DOHH2 (cell line): ENCODE results near the gene ANP32A.

Experiments
- H3F3A ChIP-seq: fragments of 200-600 bp; sonication (generic), shearing (Covaris generic); 2 replicates; pipeline ENCODE4 v1.6.0; 2016; ENCODE audit warnings: antibody characterized with exemption, mild to moderate bottlenecking; ENCODE audit not compliant: control insufficient read depth, insufficient read depth
- H3K27ac ChIP-seq: fragments of 200-600 bp; sonication (generic); 2 replicates; pipeline ENCODE4 v1.5.1; 2014; ENCODE audit warnings: low read depth, mild to moderate bottlenecking, low read length, moderate library complexity
- H3K27me3 ChIP-seq: fragments of 200-600 bp; sonication (generic); 2 replicates; pipeline ENCODE4 v1.6.1; 2014; ENCODE audit warnings: mild to moderate bottlenecking, low read length, mixed read lengths; ENCODE audit not compliant: control insufficient read depth
- H3K36me3 ChIP-seq: fragments of 200-600 bp; sonication (generic); 2 replicates; pipeline ENCODE4 v1.6.1; 2014; ENCODE audit warnings: mild to moderate bottlenecking, low read length, moderate library complexity, mixed read lengths; ENCODE audit not compliant: control insufficient read depth
- H3K4me1 ChIP-seq: fragments of 200-600 bp; sonication (generic); 2 replicates; pipeline ENCODE4 v1.6.1; 2014; ENCODE audit warnings: mild to moderate bottlenecking, low read length, mixed read lengths; ENCODE audit not compliant: control insufficient read depth
- H3K4me2 ChIP-seq: fragments of 200-600 bp; sonication (generic); 2 replicates; pipeline ENCODE4 v1.6.0; 2014; ENCODE audit warnings: mild to moderate bottlenecking, low read length, moderate library complexity
- H3K4me3 ChIP-seq: fragments of 200-600 bp; sonication (generic); 2 replicates; pipeline ENCODE4 v1.5.1; 2014; ENCODE audit warnings: mild to moderate bottlenecking, low read length, mixed read lengths
- H3K79me2 ChIP-seq: fragments of 200-600 bp; sonication (generic); 2 replicates; pipeline ENCODE4 v1.6.1; 2014; ENCODE audit warnings: mild to moderate bottlenecking, low read length, mixed read lengths; ENCODE audit not compliant: control insufficient read depth
- H3K9me2 ChIP-seq: fragments of 200-600 bp; sonication (generic); replicated peaks from 2 replicates; pipeline ENCODE4 v1.6.1; 2014; ENCODE audit warnings: mild to moderate bottlenecking, low read length, mixed read lengths; ENCODE audit not compliant: control insufficient read depth
- H3K9me3 ChIP-seq: fragments of 200-600 bp; sonication (generic); 2 replicates; pipeline ENCODE4 v1.6.1; 2014; ENCODE audit warnings: antibody characterized with exemption, low read length, mixed read lengths; ENCODE audit not compliant: control insufficient read depth, insufficient read depth
- H4K20me1 ChIP-seq: fragments of 200-600 bp; sonication (generic); 2 replicates; pipeline ENCODE4 v1.6.0; 2014; ENCODE audit warnings: low read depth, mild to moderate bottlenecking, antibody characterized with exemption, low read length, moderate library complexity; ENCODE audit not compliant: control insufficient read depth, insufficient read depth
- CTCF ChIP-seq: fragments of 200-600 bp; sonication (generic); IDR thresholded peaks from one replicate; pipeline ENCODE4 v1.5.1; 2014; ENCODE audit warnings: antibody characterized with exemption, mild to moderate bottlenecking, low read depth, low read length; ENCODE audit not compliant: poor library complexity, severe bottlenecking
- EZH2phosphoT487 ChIP-seq: fragments of 200-600 bp; sonication (generic); IDR thresholded peaks from 2 replicates; pipeline ENCODE4 v1.6.1; 2017; ENCODE audit warnings: borderline replicate concordance, mild to moderate bottlenecking, antibody characterized with exemption, low read length, moderate library complexity, mixed read lengths

The ANP32A gene

GRCh38 chr15:68815598-68815997 lies 5.1 kb downstream of the ANP32A start:
- TF ChIP-seq CTCF (no peak), EZH2phosphoT487 (no peak)
- H3K9me2 ChIP-seq = no peaks in the 10 kb centered on the region
- peak overlapping the region; percentile 97; the same call in 1 of the 2 replicates for H3K4me3 ChIP-seq
- H3K4me2 ChIP-seq = peak overlapping the region; percentile 85
- H3K27ac ChIP-seq = no peak overlapping the region
- no peaks in the 10 kb centered on the region for H3F3A ChIP-seq
- peaks cover 36% of the 10 kb centered on the region for H4K20me1 ChIP-seq
- H3K4me1 ChIP-seq = peaks cover 38% of the 10 kb centered on the region
- peaks cover 85% of the 10 kb centered on the region for H3K36me3 ChIP-seq
- H3K27me3 ChIP-seq = no peaks in the 10 kb centered on the region
- H3K79me2 ChIP-seq = peaks cover 100% of the 10 kb centered on the region
- H3K9me3 ChIP-seq = no peaks in the 10 kb centered on the region

- H3K4me1 ChIP-seq = peaks cover 38% of the 10 kb centered on the region
- H3K27ac ChIP-seq = no peak overlapping the region
- H3K4me3 ChIP-seq = no peak overlapping the region
- peak overlapping the region; percentile 85; the same call in 1 of the 2 replicates for H3K4me2 ChIP-seq
- H3F3A ChIP-seq = no peaks in the 10 kb centered on the region
- H3K36me3 ChIP-seq = peaks cover 85% of the 10 kb centered on the region
- no peaks in the 10 kb centered on the region for H3K9me2 ChIP-seq
- H4K20me1 ChIP-seq = peaks cover 43% of the 10 kb centered on the region
- no peak for TF ChIP-seq CTCF
- TF ChIP-seq EZH2phosphoT487 = no peak
- H3K9me3 ChIP-seq = no peaks in the 10 kb centered on the region
- no peaks in the 10 kb centered on the region for H3K27me3 ChIP-seq
- peaks cover 100% of the 10 kb centered on the region for H3K79me2 ChIP-seq
Observed at GRCh38 chr15:68814596-68814995, 6.1 kb downstream of the ANP32A start.

GRCh38 chr15:68812597-68813431 lies 7.9 kb downstream of the ANP32A start:
- no peak overlapping the region for H3K4me2 ChIP-seq
- H3K4me1 ChIP-seq = peaks cover 38% of the 10 kb centered on the region
- no peaks in the 10 kb centered on the region for H3K27me3 ChIP-seq
- H3K36me3 ChIP-seq = peaks cover 88% of the 10 kb centered on the region
- TF ChIP-seq EZH2phosphoT487 (no peak), CTCF (no peak)
- no peaks in the 10 kb centered on the region for H3K9me2 ChIP-seq
- no peaks in the 10 kb centered on the region for H3K9me3 ChIP-seq
- H3K79me2 ChIP-seq = peaks cover 100% of the 10 kb centered on the region
- no peak overlapping the region for H3K4me3 ChIP-seq
- H3K27ac ChIP-seq = no peak overlapping the region
- no peaks in the 10 kb centered on the region for H3F3A ChIP-seq
- H4K20me1 ChIP-seq = peaks cover 56% of the 10 kb centered on the region
